Sigmoid colon (tissue), 7 donors: ENCODE data around the gene S100A16. TPM values are rescaled to one million over a fixed set of nuclear protein-coding genes. Genes with fewer than 3 reads are reported as not detected.
"Not testable (repeated sequence)": the region's sequence is repeated elsewhere in the genome, so short reads cannot be mapped to it uniquely, and the experiment has no call there.

ENCODE experiments used
- DNase-seq: peaks from one replicate; pipeline ENCODE4 v3.0.0-alpha.2; 2019
- H3K27ac ChIP-seq, 4 donors: fragments of 200-600 bp; sonication (generic); one replicate each; pipeline ENCODE4 v1.5.1; 2016 to 2019; ENCODE audit warnings: mild to moderate bottlenecking in 1 of 4
- H3K27me3 ChIP-seq, 3 donors: fragments of 200-600 bp; sonication (generic); one replicate each; pipeline ENCODE4 v1.5.1; 2019; ENCODE audit warnings: mild to moderate bottlenecking in 1 of 3
- H3K36me3 ChIP-seq, 4 donors: fragments of 200-600 bp; sonication (generic); one replicate each; pipeline ENCODE4 v1.5.1; 2016 to 2019
- H3K4me1 ChIP-seq, 4 donors: fragments of 200-600 bp; sonication (generic); one replicate each; pipeline ENCODE4 v1.5.1; 2017 to 2019
- H3K4me3 ChIP-seq, 4 donors: fragments of 200-600 bp; sonication (generic); one replicate each; pipeline ENCODE4 v1.5.1; 2017 to 2019; ENCODE audit warnings: mild to moderate bottlenecking in 2 of 4, moderate library complexity in 1 of 4
- H3K9me3 ChIP-seq, 4 donors: fragments of 200-600 bp in 3 of 4; sonication (generic) in 3 of 4; one replicate each; pipeline versions ENCODE4 v1.5.1 to v1.6.1; 2013 to 2019
- EP300 ChIP-seq, 4 donors: sonication (generic); formaldehyde crosslinking; IDR thresholded peaks; one replicate each; pipeline ENCODE4 v1.6.1; 2017; ENCODE audit warnings: antibody characterized with exemption in 4 of 4
- POLR2A ChIP-seq, 2 donors: fragments of 450-650 bp; IDR thresholded peaks; one replicate each; pipeline ENCODE4 v1.6.1; 2016; ENCODE audit warnings: antibody characterized with exemption in 2 of 2, mild to moderate bottlenecking in 2 of 2, moderate library complexity in 2 of 2
- POLR2AphosphoS5 ChIP-seq, 4 donors: sonication (generic); formaldehyde crosslinking; IDR thresholded peaks; one replicate each; pipeline ENCODE4 v1.6.1; 2017; ENCODE audit warnings: antibody characterized with exemption in 4 of 4
- WGBS, 2 donors: extraction: QIAGEN DNeasy Blood & Tissue Kit; methylation state at CpG; one replicate each; pipeline ENCODE4 v1.1.7; 2013; 5-methylcytosine and 5-hydroxymethylcytosine counted together
- intact Hi-C: fragments of 100-400 bp; cut with DNase I; formaldehyde crosslinking; loops from one replicate; pipeline ENCODE4 v1.15.1; 2023
- polyA plus RNA-seq, 3 donors: library from polyadenylated mRNA; stranded (reverse); fragments of 200-250 nt; gene quantifications; one replicate each; pipeline ENCODE4 v1.2.3, GENCODE V29; 2013
- total RNA-seq, 4 donors: library from RNA; depleted of rRNA; stranded (reverse); fragments of >200 nt; gene quantifications; one replicate each; pipeline ENCODE4 v1.1.0, GENCODE V29; 2016
- TF ChIP-seq, protein P1 (sequence below), 4 experiments: fragments of 450-650 bp in 3 of 4; fragments of 200-600 bp in 1 of 4; IDR thresholded peaks; one replicate each; pipeline ENCODE4 v1.5.1; 2016 to 2019; ENCODE audit warnings: antibody characterized with exemption in 4 of 4, mild to moderate bottlenecking in 3 of 4, moderate library complexity in 2 of 4
- donor health status: healthy with polysubstance abuse.
- donor health status: Bipolar disorder and iron deficiency.
- donor health status: healthy.

S100A16 gene
- total and polyA plus RNA-seq, 7 donors: 35.6 to 492 (median 49.9) TPM

DNA sequence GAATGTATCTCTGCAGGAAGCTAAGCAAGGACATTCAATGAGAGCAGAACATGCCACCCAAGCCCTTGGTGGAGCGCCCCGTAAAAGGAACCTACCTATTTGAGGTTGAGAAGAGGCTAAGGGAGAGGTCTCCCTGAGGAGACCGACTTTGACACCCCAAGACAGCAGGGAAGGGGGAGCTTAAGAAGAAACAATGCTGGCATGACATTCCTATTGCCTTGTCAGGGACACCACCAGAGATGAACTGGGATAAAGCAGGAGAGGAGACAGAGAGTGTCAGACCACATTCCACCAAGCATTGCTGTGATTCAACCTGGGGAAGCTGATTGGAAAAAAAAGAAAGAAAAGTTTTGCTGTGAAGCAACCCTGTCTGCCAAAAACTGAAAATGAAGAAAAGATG lies 34.0 kb downstream of the S100A16 start:
- H3K36me3 ChIP-seq: no peaks in the 10 kb centered on the region
- intact Hi-C loops: no loop called here
- no peaks in the 10 kb centered on the region for H3K4me1 ChIP-seq
- H3K27me3 ChIP-seq: no peaks in the 10 kb centered on the region
- no peak for DNase-seq
- no peak overlapping the region for H3K27ac ChIP-seq
- no peak for TF ChIP-seq EP300 (IDR thresholded peaks at IDR 0.05)
- no peak for TF ChIP-seq POLR2A (IDR thresholded peaks at IDR 0.05)
- TF ChIP-seq POLR2AphosphoS5 (IDR thresholded peaks at IDR 0.05): no peak
- TF ChIP-seq, protein P1, sequence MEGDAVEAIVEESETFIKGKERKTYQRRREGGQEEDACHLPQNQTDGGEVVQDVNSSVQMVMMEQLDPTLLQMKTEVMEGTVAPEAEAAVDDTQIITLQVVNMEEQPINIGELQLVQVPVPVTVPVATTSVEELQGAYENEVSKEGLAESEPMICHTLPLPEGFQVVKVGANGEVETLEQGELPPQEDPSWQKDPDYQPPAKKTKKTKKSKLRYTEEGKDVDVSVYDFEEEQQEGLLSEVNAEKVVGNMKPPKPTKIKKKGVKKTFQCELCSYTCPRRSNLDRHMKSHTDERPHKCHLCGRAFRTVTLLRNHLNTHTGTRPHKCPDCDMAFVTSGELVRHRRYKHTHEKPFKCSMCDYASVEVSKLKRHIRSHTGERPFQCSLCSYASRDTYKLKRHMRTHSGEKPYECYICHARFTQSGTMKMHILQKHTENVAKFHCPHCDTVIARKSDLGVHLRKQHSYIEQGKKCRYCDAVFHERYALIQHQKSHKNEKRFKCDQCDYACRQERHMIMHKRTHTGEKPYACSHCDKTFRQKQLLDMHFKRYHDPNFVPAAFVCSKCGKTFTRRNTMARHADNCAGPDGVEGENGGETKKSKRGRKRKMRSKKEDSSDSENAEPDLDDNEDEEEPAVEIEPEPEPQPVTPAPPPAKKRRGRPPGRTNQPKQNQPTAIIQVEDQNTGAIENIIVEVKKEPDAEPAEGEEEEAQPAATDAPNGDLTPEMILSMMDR (IDR thresholded peaks at IDR 0.05): no peak
- no peak overlapping the region for H3K4me3 ChIP-seq
- H3K9me3 ChIP-seq: no peaks in the 10 kb centered on the region
- WGBS, 2 donors: 85 to 87% methylated on average over 3 of the region's 3 CpGs

DNA sequence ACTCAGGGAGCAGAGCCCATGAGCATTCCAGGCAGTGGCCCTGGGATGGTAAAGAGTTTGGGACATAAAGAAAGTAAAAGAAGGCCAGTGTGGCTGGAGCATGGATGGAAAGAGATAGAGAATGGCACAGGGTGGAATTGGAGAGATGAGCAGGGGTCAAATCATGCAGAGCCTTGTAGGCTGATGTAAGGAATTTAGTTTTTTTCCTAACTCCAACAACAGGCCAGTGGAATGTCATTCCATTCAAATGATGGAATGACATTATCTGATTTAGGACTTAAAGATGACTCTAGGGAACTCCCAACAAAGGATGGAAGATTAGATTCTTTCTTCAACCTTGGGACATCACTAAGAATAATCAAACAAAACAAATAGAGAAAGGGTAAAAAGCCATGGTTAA lies 34.4 kb downstream of the S100A16 start:
- Histone ChIP-seq H3K4me3 (no peak overlapping the region), H3K4me1 (no peaks in the 10 kb centered on the region), H3K36me3 (no peaks in the 10 kb centered on the region), H3K27me3 (no peaks in the 10 kb centered on the region), H3K9me3 (no peaks in the 10 kb centered on the region), H3K27ac (no peak overlapping the region)
- intact Hi-C loops: no loop called here
- TF ChIP-seq, protein P1 (IDR thresholded peaks at IDR 0.05): no peak
- no peak for TF ChIP-seq POLR2AphosphoS5 (IDR thresholded peaks at IDR 0.05)
- no peak for TF ChIP-seq EP300 (IDR thresholded peaks at IDR 0.05)
- TF ChIP-seq POLR2A (IDR thresholded peaks at IDR 0.05): no peak
- no peak for DNase-seq

DNA sequence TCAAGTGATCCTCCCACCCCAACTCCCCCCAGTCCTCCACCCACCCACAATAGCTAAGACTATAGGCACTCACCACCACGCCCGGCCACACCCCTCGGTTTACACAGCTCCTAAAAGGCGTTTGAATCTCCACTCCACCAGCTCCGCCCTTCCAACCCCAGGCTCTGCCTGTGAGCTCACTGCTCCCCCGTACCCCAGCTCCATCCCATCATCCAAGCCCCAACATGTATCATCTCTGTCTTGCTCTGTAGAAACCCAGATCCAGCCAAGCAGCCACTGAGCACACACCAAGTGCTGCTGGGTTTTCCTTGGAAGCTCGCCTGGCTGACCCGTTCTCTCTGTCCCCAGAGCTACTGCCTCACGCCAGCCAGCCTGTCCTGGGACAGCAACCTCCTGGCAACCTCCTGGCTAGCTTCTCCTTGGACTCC lies 35.3 kb downstream of the S100A16 start:
- Histone ChIP-seq H3K27ac (no peak overlapping the region), H3K4me3 (no peak overlapping the region), H3K9me3 (no peaks in the 10 kb centered on the region), H3K36me3 (no peaks in the 10 kb centered on the region), H3K4me1 (peaks cover 0 to 8% (median 3%) of the 10 kb centered on the region in 4 donors), H3K27me3 (no peaks in the 10 kb centered on the region)
- TF ChIP-seq POLR2AphosphoS5 (IDR thresholded peaks at IDR 0.05): no peak
- no peak for TF ChIP-seq EP300 (IDR thresholded peaks at IDR 0.05)
- TF ChIP-seq, protein P1 (IDR thresholded peaks at IDR 0.05): no peak
- no peak for TF ChIP-seq POLR2A (IDR thresholded peaks at IDR 0.05)
- intact Hi-C loops: no loop called here
- 14 to 57% methylated on average over 9 of the region's 9 CpGs for whole genome bisulfite sequencing, 2 donors
- no peak for DNase-seq

DNA sequence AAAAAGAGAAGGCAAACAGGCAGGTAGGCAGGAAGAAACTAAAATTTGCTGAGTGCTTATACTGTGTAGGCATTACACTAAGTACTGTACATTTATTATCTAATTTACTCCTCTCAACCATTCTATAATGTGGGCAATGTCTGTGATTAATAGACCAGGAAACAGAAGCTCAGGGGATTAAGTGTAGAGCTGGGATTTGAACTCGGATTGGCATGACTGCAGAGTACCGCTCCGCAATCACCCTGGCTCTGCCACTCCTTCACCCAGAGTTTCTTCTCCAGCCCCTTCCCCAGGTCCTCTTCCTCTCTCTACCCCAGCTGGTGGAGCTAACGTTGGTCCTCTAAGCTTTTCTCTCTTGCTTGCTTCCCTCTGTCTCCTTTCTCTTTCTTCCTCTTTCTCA lies 35.8 kb downstream of the S100A16 start:
- Histone ChIP-seq H3K9me3 (no peaks in the 10 kb centered on the region), H3K4me3 (no peak overlapping the region), H3K27me3 (no peaks in the 10 kb centered on the region), H3K27ac (no peak overlapping the region), H3K4me1 (peaks cover 0 to 13% (median 8%) of the 10 kb centered on the region in 4 donors), H3K36me3 (no peaks in the 10 kb centered on the region)
- no peak for DNase-seq
- WGBS, 2 donors: 43 to 52% methylated on average over 4 of the region's 4 CpGs
- intact Hi-C loops: no loop called here
- TF ChIP-seq EP300 (IDR thresholded peaks at IDR 0.05) (no peak), POLR2AphosphoS5 (IDR thresholded peaks at IDR 0.05) (no peak), POLR2A (IDR thresholded peaks at IDR 0.05) (no peak)
- TF ChIP-seq, protein P1 (IDR thresholded peaks at IDR 0.05): no peak

DNA sequence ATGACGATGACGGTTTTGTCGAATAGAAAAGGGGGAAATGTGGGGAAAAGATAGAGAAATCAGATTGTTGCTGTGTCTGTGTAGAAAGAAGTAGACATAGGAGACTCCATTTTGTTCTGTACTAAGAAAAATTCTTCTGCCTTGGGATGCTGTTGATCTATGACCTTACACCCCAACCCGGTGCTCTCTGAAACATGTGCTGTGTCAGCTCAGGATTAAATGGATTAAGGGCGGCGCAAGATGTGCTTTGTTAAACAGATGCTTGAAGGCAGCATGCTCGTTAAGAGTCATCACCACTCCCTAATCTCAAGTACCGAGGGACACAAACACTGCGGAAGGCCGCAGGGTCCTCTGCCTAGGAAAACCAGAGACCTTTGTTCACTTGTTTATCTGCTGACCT lies 37.4 kb downstream of the S100A16 start:
- H3K36me3 ChIP-seq, H3K27me3 ChIP-seq, H3K9me3 ChIP-seq, H3K4me3 ChIP-seq, DNase-seq, H3K27ac ChIP-seq, intact Hi-C loops: not testable (repeated sequence)
- H3K4me1 ChIP-seq: peaks cover 0 to 14% (median 10%) of the 10 kb centered on the region in 4 donors
- 87 to 90% methylated on average over 10 of the region's 10 CpGs for WGBS, 2 donors

DNA sequence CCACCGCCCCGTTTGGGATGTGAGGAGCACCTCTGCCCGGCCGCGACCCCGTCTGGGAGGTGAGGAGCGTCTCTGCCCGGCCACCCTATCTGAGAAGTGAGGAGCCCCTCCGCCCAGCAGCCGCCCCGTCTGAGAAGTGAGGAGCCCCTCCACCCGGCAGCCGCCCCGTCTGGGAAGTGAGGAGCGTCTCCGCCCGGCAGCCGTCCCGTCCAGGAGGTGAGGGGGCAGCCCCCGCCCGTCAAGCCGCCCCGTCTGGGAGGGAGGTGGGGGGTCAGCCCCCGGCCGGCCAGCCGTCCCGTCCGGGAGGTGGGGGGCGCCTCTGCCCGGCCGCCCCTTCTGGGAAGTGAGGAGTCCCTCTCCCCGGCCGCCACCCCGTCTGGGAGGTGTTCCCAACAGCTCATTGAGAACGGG lies 37.9 kb downstream of the S100A16 start:
- H3K36me3 ChIP-seq, H3K27me3 ChIP-seq, intact Hi-C loops, H3K27ac ChIP-seq, H3K4me3 ChIP-seq, H3K9me3 ChIP-seq, DNase-seq: not testable (repeated sequence)
- WGBS, 2 donors: 91 to 97% methylated on average over 35 of the region's 35 CpGs
- H3K4me1 ChIP-seq: peaks cover 0 to 14% (median 10%) of the 10 kb centered on the region in 4 donors
